NAMALWA (cell line): ENCODE results near the gene CD180.

Experiments used
- DNase-seq: peaks from one replicate; pipeline ENCODE4 v3.0.0-alpha.2; 2015; ENCODE audit warnings: low spot score

Gene CD180

GRCh38 chr5:67211926-67212325 lies 15.3 kb upstream of the CD180 start:
- no peak for DNase-seq

- peak; percentile 89 for DNase-seq
Measured at GRCh38 chr5:67209141-67209771, 12.7 kb upstream of the CD180 start.

GRCh38 chr5:67208403-67208802 lies 11.8 kb upstream of the CD180 start:
- DNase-seq: no peak

- DNase-seq: peak; percentile 84
Measured at GRCh38 chr5:67206929-67207328, 10.3 kb upstream of the CD180 start.

- peak; percentile 45 for DNase-seq
Measured at GRCh38 chr5:67206461-67206860, 9.9 kb upstream of the CD180 start.

- DNase-seq: no peak
Measured at GRCh38 chr5:67205981-67206380, 9.4 kb upstream of the CD180 start.

GRCh38 chr5:67204821-67205220 lies 8.2 kb upstream of the CD180 start:
- DNase-seq: no peak

- DNase-seq: peak; percentile 66
Measured at GRCh38 chr5:67203701-67204074, 7.1 kb upstream of the CD180 start.

GRCh38 chr5:67202828-67203227 lies 6.2 kb upstream of the CD180 start:
- peak; percentile 33 for DNase-seq

- DNase-seq: no peak
Measured at GRCh38 chr5:67201897-67202549, 5.4 kb upstream of the CD180 start.

- no peak for DNase-seq
Measured at GRCh38 chr5:67200809-67201562, 4.4 kb upstream of the CD180 start.

GRCh38 chr5:67199859-67200258 lies 3.3 kb upstream of the CD180 start:
- DNase-seq: no peak

GRCh38 chr5:67198917-67199316 lies 2.3 kb upstream of the CD180 start:
- no peak for DNase-seq

GRCh38 chr5:67197536-67197935 lies 937 bp upstream of the CD180 start:
- no peak for DNase-seq

- peak; percentile 51 for DNase-seq
Measured at GRCh38 chr5:67195406-67196275, 958 bp downstream of the CD180 start.

- peak; percentile 52 for DNase-seq
Measured at GRCh38 chr5:67194166-67194565, 2.4 kb downstream of the CD180 start.

GRCh38 chr5:67193439-67193807 lies 3.2 kb downstream of the CD180 start:
- peak; percentile 39 for DNase-seq

- DNase-seq: peak; percentile 56
Measured at GRCh38 chr5:67192719-67193438, 3.7 kb downstream of the CD180 start.

- DNase-seq: no peak
Measured at GRCh38 chr5:67190861-67191260, 5.7 kb downstream of the CD180 start.

GRCh38 chr5:67190410-67190809 lies 6.2 kb downstream of the CD180 start:
- no peak for DNase-seq

GRCh38 chr5:67189931-67190330 lies 6.7 kb downstream of the CD180 start:
- no peak for DNase-seq

- DNase-seq: no peak
Measured at GRCh38 chr5:67189079-67189354, 7.6 kb downstream of the CD180 start.
